D341Med (cell line): Measurements from ENCODE around the gene COA3.

Source experiments
- DNase-seq: peaks from one replicate; pipeline ENCODE4 v3.0.0; 2012; ENCODE audit warnings: low spot score

Gene COA3

DNA sequence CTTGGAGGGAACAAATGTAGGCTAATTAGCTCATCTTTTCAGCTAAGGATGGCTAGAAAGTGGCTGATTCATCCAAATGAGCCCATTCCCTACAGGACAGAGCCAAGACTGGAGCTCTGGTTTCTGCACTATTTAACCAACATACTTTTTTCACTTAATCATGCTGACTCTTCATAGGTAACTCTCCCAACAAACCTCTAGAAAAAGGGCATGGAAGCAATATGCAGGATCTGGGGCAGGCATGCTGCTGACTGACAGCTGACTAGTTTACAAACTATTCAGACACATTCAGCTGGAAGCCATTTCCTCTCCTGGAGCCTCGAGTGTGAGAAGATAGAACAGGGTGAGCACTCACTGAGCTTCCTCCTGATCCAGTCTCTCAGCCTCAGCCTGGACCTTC is 19.4 kb upstream of the COA3 start:
- DNase-seq, result no peak

DNA sequence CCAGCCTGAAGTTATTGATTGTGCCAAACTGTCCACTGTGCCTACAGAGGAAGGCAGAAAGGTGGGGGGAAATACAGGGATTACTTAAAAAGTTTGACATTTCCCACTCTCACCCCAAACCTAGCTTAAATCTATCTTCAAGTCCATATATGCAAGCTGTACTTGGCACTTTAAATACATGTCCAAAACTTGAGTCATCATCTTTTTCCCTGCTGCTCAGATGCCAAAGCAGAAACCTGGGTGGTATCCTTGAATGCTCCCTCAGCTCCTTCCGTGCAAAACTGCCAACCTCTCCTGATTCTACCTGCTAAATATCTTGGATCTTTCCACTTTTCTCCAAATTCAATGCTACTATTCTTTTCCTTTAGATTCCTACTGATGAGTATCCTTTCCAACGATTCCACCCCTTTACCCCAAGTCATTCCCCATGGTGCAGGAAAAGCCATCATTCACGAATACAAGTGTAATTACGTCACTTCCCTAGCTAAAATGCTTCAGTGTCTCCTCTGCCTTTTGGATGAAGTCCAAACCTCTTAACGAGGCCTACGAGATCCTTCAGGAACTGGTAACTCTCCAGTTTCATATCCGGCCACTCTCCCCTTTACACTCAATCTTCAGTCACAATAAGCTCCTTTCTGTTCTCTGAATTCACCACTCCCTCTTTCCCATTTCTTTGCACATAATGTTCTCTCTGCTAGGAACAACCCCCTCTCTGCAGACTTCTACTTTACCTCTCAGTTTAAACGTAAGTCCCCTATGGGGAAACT is 16.3 kb upstream of the COA3 start:
- no peak for DNase-seq

DNA sequence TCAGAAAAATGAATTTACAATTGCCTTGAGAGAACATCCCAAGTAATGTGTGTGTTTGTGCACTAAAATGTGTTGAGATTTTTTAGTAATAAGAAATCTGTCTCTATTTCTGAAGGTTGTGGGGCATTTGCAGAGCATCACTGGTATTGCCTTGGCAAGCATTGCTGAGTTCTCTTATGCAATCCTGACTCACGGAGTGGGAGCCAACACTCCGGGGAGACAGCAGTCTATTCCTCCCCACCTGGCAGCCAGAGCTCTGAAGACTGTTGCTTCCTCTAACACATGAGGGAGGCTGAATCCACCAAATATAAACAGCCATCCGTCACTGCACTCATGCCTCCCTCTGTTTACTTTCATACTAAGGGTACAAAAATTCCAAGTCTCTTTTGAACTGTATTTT is 10.7 kb upstream of the COA3 start:
- DNase-seq, result no peak

- no peak for DNase-seq
These were observed 7.7 kb upstream of the COA3 start for GRCh38 chr17:42806249-42806648.

GRCh38 chr17:42804918-42805367 is 6.4 kb upstream of the COA3 start:
- no peak for DNase-seq

GRCh38 chr17:42803074-42803883 is 4.8 kb upstream of the COA3 start:
- no peak for DNase-seq

- no peak for DNase-seq
These were observed 507 bp downstream of the COA3 start for GRCh38 chr17:42798011-42798382.

DNA sequence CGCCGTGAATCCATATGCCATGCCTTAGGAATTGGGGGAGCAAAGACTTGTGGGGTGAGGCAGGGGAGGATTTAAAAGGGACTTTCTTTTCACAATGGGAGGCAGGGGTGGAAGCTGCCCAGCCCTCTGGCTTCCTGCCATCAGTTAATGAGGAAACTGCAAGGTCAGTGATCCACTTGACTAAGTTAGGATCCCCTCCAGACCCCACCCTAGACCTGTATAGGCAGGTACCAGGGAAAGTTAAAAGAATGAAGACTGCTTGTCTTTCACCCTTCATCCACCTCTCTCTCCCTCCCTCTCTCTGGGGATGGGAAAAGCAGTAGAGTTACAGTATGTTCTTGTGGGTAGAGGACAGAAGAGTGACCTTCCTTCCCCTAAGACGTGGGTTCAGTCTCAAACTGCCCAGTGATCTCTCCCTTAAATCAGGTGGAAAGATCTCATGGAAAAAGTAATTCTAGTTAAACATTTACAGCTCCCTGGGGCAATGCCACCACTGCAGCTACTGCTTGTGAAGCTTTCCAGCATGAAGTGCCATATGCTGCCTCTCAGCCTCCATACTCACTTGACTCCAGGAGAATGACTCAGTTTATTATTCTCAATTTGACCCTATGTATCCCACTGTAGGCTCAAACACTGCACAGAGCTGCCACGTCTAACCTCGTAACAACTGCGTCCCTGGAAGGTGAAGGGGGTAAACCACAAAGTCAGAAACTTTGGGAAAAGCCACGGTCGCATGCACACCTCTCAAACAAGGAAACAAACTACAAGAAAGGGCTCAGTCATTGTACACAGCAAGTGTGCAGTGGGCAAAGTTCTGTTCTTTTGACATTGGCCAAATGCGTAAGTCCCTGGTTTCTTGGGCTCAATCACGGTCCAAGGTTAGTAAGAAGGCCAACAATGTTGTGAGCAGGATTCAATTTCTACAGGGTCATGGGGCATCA is 1.2 kb downstream of the COA3 start:
- DNase-seq, result no peak

GRCh38 chr17:42796066-42796758 is 2.3 kb downstream of the COA3 start:
- DNase-seq, result no peak

DNA sequence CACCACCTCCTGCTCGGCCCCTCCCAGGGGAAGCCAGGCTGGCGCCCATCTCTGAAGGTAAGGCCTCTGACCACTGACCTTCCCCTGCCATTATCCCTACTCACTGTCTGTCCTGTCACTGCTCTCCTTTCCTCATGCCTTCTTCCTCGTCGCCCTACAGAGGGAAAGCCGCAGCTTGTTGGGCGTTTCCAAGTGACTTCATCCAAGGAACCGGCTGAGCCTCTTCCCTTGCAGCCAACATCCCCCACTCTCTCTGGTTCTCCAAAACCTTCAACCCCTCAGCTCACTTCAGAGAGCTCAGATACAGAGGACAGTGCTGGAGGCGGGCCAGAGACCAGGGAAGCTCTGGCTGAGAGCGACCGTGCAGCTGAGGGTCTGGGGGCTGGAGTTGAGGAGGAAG is 3.0 kb downstream of the COA3 start:
- DNase-seq, result no peak

DNA sequence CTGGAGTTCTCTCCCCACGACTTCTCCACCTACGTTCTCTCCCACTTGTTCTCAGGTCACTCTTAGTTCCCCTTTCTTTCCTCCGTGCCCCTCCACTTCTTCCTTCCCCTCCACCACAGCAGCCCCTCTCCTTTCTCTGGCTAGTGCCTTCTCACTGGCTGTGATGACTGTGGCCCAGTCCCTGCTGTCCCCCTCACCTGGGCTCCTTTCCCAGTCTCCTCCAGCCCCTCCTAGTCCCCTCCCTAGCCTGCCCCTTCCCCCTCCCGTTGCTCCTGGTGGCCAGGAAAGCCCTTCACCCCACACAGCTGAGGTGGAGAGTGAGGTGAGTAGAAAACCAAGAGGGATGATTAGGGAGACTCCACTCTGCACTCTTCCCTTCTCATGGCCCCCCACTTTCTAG is 3.4 kb downstream of the COA3 start:
- DNase-seq, result no peak

DNA sequence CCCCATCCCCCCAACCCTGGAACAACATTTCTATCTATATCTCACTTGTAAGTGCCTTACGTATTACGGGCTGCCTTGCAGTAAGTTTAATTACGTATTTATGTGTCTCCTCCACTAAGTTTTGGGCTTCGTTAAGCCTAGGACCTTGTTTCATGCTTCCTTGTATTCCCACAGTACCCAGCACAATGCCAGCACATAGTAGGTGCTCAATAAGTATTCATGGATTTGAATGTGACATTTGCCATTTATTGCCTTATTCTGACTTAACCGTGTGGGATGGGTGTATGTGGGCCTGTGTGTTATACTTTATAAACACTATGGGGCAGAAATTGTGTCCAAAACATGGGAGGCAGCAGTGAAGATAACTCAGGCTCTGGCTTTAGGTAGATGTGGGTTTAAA is 6.0 kb downstream of the COA3 start:
- no peak for DNase-seq

DNA sequence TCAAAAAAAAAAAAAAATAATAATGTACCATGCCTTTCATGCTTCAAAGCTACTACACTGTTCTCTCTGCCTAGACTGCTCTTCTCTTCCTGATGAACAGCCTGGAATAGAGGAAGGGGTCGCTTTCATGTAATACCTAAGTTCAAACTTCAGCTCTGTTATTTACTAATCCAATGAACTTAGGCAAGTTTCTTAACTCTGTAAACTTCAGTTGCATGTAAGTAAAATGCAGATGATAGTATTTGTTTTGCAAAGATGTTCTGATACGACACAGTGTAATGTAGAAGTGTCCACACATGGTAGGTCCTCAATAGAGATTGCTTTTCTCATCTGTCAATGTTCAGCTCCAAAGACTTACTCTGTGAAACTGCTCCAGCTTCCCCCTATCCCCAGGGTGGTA is 6.6 kb downstream of the COA3 start:
- DNase-seq, result no peak

DNA sequence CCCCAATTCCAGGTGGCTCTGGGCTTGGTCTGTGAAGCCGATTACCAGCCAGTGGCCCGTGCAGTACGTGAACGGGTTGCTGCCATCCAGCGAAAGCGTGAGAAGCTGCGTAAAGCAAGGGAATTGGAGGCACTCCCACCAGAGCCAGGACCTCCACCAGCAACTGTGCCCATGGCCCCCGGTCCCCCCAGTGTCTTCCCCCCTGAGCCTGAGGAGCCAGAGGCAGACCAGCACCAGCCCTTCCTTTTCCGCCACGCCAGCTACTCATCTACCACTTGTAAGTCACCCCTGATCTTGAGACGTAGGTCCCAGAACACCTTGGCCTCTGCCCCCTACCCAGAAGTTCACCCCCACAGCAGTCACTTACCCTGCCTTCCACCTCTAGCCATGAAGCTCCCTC is 11.2 kb downstream of the COA3 start:
- no peak for DNase-seq

DNA sequence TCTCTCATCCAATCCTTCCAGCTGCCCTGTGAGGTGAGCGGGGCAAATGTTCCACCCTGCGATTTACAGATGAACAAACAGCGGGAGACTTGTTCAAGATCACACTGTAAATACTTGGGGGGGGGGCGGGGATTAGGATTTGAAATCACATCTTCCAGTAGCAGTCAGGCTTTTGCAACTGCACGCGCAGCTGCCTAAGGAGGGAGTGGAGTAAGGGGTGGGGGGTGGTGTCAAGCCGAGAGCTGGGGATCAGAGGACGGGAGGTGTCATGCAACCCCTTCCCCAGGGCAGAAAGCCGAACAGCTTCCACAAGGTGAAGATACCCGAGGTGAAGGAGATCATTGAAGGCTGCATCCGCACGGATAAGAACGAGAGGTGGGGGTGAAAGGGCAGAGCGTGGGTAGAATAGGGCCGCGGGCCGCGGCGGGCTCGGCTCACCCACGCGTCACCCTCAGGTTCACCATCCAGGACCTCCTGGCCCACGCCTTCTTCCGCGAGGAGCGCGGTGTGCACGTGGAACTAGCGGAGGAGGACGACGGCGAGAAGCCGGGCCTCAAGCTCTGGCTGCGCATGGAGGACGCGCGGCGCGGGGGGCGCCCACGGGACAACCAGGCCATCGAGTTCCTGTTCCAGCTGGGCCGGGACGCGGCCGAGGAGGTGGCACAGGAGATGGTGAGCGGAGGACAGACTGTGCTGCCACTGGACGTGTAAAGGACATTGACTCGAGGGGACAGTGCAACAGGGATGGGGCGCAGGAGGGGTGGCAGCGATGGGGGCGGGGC is 13.5 kb downstream of the COA3 start:
- no peak for DNase-seq

DNA sequence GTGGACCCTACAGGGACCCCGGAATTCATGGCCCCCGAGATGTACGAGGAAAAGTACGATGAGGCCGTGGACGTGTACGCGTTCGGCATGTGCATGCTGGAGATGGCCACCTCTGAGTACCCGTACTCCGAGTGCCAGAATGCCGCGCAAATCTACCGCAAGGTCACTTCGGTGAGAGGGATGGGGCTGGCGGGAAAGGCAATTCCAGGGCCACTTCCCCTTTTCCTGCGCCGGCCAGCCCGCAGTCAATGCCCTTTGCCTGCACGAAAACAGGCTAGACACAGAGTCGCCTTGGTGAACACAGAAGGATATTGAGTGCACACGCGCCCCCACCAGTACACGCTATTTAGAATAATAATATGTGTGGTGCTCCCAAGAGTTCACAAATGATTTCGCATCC is 14.1 kb downstream of the COA3 start:
- DNase-seq, result no peak

DNA sequence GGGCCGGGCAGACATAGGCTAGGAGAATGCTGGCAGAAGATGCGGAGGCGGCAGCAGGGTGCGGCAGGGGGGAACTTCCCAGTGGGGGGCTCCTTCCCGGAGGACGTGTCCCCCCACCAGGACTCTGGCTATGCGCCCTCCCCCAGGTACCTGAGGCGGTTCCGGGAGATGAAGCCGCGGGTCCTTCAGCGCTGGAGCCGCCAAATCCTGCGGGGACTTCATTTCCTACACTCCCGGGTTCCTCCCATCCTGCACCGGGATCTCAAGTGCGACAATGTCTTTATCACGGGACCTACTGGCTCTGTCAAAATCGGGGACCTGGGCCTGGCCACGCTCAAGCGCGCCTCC is 14.7 kb downstream of the COA3 start:
- DNase-seq, result no peak

DNA sequence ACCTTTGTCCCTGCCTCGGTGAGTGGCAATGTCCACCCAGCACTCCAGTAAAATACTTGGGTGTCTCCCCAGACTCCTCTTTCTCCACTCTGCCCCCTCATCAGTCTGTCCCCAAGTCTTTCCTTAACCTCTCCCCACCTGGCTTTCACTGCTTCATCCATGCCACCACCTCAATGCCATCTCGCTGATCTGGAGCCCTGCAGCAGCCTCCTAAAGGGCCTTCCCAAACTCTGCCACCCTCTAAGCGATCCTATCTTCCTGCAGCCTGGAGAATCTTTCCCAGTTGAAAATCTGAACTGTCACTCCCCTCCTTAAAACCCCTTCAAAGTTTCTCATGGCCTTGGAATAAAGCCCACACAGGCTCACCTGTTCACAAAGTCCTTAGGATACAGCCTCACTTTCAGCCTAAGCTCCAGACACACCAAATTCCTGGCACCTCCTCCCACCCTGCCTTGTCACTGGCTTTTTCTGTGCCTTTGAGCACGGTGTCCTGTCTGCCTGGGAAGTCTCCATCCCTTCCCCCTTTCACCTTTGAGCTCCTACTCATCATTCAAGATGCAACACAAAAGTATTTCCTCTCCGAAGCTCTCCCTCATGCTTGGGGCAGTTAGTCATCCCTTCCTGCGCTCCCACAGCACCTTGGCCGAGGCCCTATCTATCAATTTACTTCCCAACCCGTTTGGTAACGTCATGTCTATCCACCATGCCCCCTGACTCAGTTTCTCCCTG is 15.3 kb downstream of the COA3 start:
- DNase-seq, result no peak

DNA sequence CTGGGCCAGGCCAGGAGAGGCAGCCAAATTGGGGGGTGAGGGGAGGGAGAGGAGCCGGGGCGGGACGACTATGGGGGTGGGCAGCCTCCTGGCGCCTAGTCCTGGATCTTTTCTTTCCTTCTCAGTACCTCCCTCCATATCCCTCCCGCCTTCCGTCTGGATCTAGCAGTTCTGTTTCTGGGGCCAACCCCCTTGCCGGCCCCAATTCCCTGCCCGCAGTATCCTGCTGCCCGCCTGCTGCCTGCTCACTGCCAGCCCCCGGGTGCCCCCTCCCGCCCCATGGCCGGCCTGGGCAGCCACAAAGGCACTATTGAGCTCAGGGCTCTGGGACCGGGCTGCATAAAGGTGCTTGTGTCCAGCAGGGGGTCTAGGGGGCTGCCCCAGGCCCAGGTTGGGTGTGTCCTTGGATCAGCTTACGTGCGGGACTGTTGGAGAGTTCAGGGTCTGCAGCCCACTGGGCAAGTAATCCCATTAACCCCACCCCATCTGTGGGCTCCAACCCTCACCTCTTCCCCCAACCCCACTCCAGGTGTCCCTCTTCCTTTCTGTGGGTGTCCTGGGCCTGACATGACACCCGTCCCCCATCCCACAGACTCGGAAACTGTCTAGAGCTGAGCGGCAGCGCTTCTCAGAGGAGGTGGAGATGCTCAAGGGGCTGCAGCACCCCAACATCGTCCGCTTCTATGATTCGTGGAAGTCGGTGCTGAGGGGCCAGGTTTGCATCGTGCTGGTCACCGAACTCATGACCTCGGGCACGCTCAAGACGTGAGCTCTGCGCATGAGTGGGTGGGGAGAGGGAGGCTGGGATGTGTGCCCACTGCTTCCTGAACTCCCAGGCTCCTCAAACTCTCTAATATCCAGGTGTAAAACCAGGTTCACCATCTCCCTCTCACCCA is 16.1 kb downstream of the COA3 start:
- no peak for DNase-seq
